HG03571 (cell line): Measurements from ENCODE around the gene SORL1.
"Not testable (repeated sequence)": the region's sequence is repeated elsewhere in the genome, so short reads cannot be mapped to it uniquely, and the experiment has no call there.

Experiments used
- ATAC-seq: cut with Tn5 transposase; IDR thresholded peaks from one replicate; pipeline ENCODE4 v1.9.1; 2021; ENCODE audit not compliant: unreplicated experiment

Gene SORL1

GRCh38 chr11:121611242-121611641, 159.1 kb downstream of the SORL1 start:
- ATAC-seq, result no peak

- ATAC-seq, result no peak
These were observed 161.6 kb downstream of the SORL1 start for GRCh38 chr11:121613724-121614123.

DNA sequence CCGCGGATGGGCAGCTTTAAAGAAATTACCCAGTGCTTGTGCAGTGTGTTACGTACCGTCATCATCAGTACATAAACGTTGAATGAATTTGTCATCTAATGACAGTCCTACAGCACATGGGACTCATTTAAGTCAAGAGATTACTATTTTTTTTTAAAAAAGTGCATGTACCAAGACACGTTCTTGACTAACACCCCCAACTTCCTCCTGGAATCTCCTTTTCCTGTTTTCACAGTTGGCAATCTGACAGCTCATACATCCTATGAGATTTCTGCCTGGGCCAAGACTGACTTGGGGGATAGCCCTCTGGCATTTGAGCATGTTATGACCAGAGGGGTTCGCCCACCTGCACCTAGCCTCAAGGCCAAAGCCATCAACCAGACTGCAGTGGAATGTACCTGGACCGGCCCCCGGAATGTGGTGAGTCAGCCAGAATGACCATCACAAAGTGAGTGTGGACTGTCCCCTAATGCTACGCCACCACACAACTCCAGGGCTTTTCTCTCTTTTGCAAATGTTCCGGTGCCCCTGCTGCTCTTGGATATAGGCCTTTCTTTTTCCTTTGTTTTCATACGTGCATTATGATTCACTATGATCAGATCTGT, 162.6 kb downstream of the SORL1 start:
- ATAC-seq, result no peak

DNA sequence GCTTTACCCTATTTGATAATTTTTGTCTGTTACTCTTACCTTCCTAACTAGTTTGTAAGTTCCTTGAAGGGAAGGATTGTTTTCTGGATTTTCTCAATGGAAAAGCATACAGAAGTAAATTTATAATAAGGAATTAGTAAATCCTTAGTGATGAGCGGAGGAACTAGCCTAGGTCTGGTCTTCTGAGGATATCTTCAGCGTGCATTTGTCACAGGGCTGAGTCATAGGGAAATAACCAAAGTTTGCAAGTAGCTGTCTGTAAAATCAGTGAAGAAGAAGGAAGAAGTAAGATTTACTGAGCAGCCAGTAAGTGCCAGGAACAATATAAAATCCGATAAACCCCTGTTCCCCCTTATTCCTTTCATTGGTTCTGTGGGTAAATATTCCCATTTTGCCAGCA, 163.4 kb downstream of the SORL1 start:
- ATAC-seq, result no peak

- ATAC-seq, result no peak
These were observed 166.4 kb downstream of the SORL1 start for GRCh38 chr11:121618516-121618915.

DNA sequence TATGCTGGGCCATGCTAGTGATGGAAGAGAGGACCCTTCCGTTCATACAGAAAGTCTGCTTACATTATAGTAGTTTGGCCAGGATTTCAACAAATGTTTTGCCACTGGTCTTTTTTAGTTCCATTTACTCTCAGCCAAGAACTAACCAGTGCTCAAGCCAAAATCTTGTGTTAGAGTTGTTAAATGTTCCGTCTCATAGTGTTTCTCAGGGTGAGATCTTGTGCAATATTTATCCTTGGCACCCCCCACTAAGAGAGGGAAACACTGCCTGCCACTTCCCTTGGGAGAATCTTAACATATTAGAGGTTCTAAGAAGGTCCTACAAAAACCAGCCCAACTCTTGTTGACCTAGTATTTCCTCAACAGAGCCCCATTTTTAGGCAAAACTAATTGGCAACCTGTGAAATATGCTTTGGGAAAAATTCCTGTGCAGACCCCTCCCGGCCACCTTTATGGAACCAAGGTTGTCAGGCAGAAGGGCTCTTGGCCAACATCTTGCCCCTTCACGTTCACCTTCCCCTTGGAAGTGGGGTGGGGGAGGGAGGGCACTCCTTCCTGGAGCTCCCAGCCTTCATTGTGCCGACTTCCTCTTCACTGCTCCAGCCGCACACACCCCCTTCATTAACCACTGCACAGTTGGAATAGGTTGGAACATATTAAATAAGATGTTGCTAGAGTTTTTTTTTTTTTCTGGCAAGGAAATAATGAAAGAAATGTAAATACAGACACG, 173.8 kb downstream of the SORL1 start:
- ATAC-seq, result no peak

DNA sequence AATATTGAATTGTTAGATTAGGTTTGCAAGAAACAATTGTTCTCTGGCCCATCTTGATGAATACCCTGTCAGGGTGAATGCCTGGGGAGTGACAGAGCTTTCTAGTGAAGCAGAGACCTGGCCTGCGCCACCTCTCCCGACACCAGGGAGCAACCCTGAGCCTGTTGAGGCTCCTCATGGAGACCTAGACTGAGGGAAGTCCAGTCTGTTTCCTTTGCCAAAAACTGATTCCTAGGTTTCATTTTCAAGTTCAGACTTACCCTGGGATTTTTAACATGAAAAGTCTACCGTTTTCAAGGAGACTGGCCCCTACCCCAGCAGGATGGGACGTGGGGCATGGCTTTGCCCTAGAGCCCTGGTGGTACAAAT, 174.4 kb downstream of the SORL1 start:
- no peak for ATAC-seq

DNA sequence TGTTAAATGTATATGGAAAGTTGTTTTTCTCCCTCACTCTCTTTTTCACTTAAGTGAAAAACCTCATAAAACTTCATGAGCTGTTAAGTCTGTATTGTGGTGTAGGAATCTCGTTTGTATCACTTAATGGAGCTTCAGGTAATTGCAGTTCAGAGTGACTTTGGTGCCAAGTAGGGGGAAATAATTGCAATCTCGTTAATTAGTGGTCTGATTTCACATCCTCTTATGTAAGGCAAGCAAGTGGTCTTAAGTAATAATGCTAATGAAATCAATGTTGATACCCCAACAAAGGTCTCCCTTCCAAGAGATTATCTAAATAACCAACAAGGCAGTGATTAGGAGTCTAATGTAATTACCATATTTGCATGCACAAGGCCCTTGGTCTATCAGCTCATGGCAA, 174.9 kb downstream of the SORL1 start:
- ATAC-seq, result no peak

DNA sequence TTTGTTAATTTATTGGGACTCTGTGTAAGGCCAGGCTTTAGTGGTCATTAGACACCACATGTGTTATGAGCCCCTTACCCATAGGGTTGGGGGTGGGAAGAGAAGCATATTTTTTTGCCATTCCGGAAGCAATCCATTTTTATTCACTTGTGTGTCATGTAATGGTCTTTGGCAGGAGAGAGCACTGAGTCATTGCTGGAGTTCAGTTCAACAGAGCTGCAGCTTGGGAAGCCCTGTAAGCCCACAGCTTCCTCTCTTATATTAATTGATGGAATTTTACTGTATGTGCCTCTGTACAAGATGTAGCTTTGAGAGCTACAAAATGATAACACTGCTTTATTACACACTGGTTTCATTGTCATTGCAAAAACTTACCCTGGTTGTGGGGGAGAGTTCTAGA, 177.9 kb downstream of the SORL1 start:
- no peak for ATAC-seq

DNA sequence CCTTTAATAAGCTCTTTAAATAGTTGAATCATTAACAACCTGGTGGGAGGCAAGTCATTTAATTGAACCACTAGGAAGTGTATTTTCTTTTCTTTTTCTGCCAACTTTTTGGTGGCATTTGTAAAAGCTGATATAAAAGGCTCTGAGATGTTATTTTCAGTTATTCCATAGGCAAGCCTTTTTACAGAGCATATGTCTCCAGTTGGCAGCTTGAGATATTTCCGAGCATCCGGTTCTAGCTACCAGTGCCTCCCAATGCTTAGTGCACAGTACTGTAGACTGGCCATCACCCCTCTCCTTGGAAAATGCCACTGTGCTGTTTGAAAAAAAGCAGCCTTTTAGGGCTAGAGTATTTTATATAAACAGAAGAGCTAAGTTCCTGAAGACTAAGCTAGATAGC, 179.3 kb downstream of the SORL1 start:
- ATAC-seq, result no peak

DNA sequence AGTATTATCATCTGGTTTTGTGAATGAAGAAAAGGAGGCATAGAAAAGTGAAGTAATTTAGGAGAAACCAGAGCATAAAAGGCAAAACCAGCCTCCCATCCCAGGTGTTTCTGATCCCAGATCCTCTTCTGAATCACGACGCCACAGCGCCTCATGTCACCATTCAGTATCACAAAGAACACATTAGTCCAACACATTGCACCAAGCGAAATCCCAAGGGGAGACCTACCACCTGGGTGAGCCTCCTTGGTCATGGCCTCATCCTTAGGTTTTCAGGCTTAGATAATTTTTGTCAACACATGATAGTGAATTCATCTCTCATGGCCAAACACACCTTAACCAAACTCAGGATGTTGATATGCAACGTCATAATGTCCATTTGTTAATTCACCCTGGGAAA, 182.2 kb downstream of the SORL1 start:
- no peak for ATAC-seq

GRCh38 chr11:121634889-121635288, 182.8 kb downstream of the SORL1 start:
- ATAC-seq, result no peak

DNA sequence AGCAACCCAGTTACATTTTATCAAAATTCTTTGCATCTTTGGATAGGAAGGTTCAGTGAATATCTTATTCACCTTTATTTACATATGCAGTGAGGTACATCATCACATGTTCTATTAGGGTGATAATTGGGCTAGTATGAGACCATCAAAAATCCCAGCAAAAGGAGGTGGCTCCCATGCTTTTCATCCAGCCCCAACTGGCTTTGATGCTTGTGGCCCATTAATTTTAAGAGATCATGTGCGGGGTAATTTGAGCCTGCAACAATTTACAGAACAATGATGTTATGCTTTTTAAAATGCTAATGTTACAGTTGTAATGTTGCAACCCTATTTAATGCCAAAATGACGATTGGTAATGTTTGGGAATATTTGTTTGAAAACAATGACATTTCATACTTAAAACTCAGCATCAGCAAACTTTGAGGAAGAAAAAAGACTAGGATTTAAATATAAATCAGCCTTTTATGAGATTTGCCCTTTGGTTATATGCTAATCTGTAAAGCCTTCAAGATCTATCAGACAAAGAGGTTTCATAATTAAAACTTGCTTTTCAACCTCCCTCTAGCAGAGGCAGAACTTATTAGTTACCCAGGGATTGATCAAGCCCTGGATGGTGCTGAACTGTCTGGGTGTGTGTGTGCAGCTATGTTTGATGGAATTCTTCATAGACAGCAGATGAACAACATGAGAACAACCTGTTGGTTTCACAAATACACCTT, 184.1 kb downstream of the SORL1 start:
- no peak for ATAC-seq

- ATAC-seq, result no peak
These were observed 184.7 kb downstream of the SORL1 start for GRCh38 chr11:121636800-121637176.

DNA sequence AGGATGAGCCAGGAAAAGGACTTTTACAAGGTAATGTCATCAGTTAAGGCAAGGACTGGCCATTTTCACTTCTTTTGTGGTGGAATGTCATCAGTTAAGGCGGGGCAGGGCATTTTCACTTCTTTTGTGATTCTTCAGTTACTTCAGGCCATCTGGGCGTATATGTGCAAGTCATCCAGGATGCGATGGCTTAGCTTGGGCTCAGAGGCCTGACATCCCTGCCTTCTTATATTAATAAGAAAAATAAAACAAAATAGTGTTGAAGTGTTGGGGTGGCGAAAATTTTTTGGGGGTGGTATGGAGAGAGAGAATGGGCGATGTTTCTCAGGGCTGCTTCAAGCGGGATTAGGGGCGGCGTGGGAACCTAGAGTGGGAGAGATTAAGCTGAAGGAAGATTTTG, 185.5 kb downstream of the SORL1 start:
- ATAC-seq, result not testable (repeated sequence)

- no peak for ATAC-seq
These were observed 191.5 kb downstream of the SORL1 start for GRCh38 chr11:121643479-121644186.

GRCh38 chr11:121644187-121644512, 192.0 kb downstream of the SORL1 start:
- no peak for ATAC-seq

GRCh38 chr11:121645001-121645400, 192.9 kb downstream of the SORL1 start:
- ATAC-seq, result no peak

- ATAC-seq, result no peak
These were observed 193.5 kb downstream of the SORL1 start for GRCh38 chr11:121645596-121645995.

GRCh38 chr11:121648306-121648705, 196.2 kb downstream of the SORL1 start:
- ATAC-seq, result no peak

- ATAC-seq, result no peak
These were observed 197.7 kb downstream of the SORL1 start for GRCh38 chr11:121649798-121650197.
